SK-N-SH (cell line): ENCODE measurements around the gene CSTPP1. TPM values are rescaled to one million over a fixed set of nuclear protein-coding genes. Genes with fewer than 3 reads are reported as not detected.

ENCODE experiments used
- CTCF ChIA-PET: fragments of 300-600, 350-600 bp; formaldehyde crosslinking; extraction: SDS; loops from one replicate; lab custom pipeline; 2021; lab: Yijun Ruan, JAX
- POLR2A ChIA-PET: fragments of 350-600 bp; sonication (Branson Sonifier 250); formaldehyde crosslinking; extraction: SDS; loops from one replicate; lab custom pipeline; 2020; ENCODE audit warnings: antibody characterized with exemption, inconsistent platforms; lab: Yijun Ruan, JAX
- DNase-seq: peaks from one replicate; pipeline ENCODE4 v3.0.0; 2012
- H2AFZ ChIP-seq: fragments of 200-600 bp; sonication (generic); 2 replicates; pipeline ENCODE4 v1.8.1; 2016; ENCODE audit warnings: antibody characterized with exemption, mild to moderate bottlenecking, low read depth
- H3F3A ChIP-seq: fragments of 200-600 bp; sonication (generic); replicated peaks from 2 replicates; pipeline ENCODE3; 2016; ENCODE audit warnings: antibody characterized with exemption, mild to moderate bottlenecking; ENCODE audit not compliant: insufficient read depth
- H3K27ac ChIP-seq, 2 experiments: fragments of 200-500 bp in 1 of 2; fragments of 200-600 bp in 1 of 2; sonication (Bioruptor generic) in 1 of 2; sonication (generic), shearing (Covaris generic) in 1 of 2; 2 replicates each; pipeline versions ENCODE4 v1.5.1 to v1.6.1; 2014 to 2016; ENCODE audit warnings: low read depth in 2 of 2, inconsistent platforms in 1 of 2, low read length in 1 of 2, mild to moderate bottlenecking in 1 of 2, mixed read lengths in 1 of 2
- H3K27me3 ChIP-seq: fragments of 200-600 bp; sonication (generic), shearing (Covaris generic); 2 replicates; pipeline ENCODE4 v1.6.1; 2016; ENCODE audit warnings: mixed run types; ENCODE audit not compliant: insufficient read depth
- H3K36me3 ChIP-seq, 2 experiments: fragments of 200-500 bp in 1 of 2; fragments of 200-600 bp in 1 of 2; sonication (Bioruptor generic) in 1 of 2; sonication (generic) in 1 of 2; replicated peaks in 1 of 2; 2 replicates each; pipeline versions ENCODE3 to v1.5.1; 2014 to 2016; ENCODE audit warnings: low read length in 1 of 2, mild to moderate bottlenecking in 1 of 2; ENCODE audit not compliant: insufficient read depth in 2 of 2, control insufficient read depth in 1 of 2
- H3K4me1 ChIP-seq, 2 experiments: fragments of 200-500 bp in 1 of 2; fragments of 200-600 bp in 1 of 2; sonication (Bioruptor generic) in 1 of 2; sonication (generic), shearing (Covaris generic) in 1 of 2; 2 replicates each; pipeline versions ENCODE4 v1.5.1 to v1.6.1; 2014 to 2016; ENCODE audit warnings: low read depth in 1 of 2, low read length in 1 of 2, mixed run types in 1 of 2; ENCODE audit not compliant: insufficient read depth in 2 of 2, control insufficient read depth in 1 of 2
- H3K4me2 ChIP-seq: fragments of 200-600 bp; sonication (generic), shearing (Covaris generic); 2 replicates; pipeline ENCODE4 v1.6.1; 2017; ENCODE audit warnings: mixed run types
- H3K4me3 ChIP-seq, 2 experiments: fragments of 200-500 bp in 1 of 2; fragments of 200-600 bp in 1 of 2; sonication (Bioruptor generic) in 1 of 2; sonication (generic), shearing (Covaris generic) in 1 of 2; 2 replicates each; pipeline versions ENCODE4 v1.5.1 to v1.8.1; 2014 to 2016; ENCODE audit warnings: low read depth in 2 of 2, inconsistent platforms in 1 of 2, low read length in 1 of 2, mild to moderate bottlenecking in 1 of 2, mixed read lengths in 1 of 2, moderate library complexity in 1 of 2
- H3K79me2 ChIP-seq: fragments of 200-600 bp; sonication (generic); 2 replicates; pipeline ENCODE4 v1.8.1; 2017; ENCODE audit warnings: mild to moderate bottlenecking; ENCODE audit not compliant: insufficient read depth
- H3K9ac ChIP-seq: fragments of 200-600 bp; sonication (generic); 2 replicates; pipeline ENCODE4 v1.6.1; 2017; ENCODE audit warnings: mixed run types
- H3K9me2 ChIP-seq: fragments of 200-600 bp; sonication (generic); 2 replicates; pipeline ENCODE4 v1.6.1; 2017; ENCODE audit warnings: mixed run types
- H3K9me3 ChIP-seq: fragments of 200-600 bp; sonication (generic); 2 replicates; pipeline ENCODE4 v1.6.1; 2017; ENCODE audit warnings: mixed run types, mild to moderate bottlenecking, moderate library complexity
- H4K20me1 ChIP-seq: fragments of 200-600 bp; sonication (generic); 2 replicates; pipeline ENCODE4 v1.6.1; 2017; ENCODE audit warnings: mild to moderate bottlenecking, mixed run types; ENCODE audit not compliant: insufficient read depth
- CHD2 ChIP-seq: fragments of 150-350 bp; IDR thresholded peaks from 2 replicates; pipeline ENCODE4 v1.6.1; 2018; ENCODE audit warnings: low read length; ENCODE audit not compliant: partially characterized antibody
- ELF1 ChIP-seq: IDR thresholded peaks from 2 replicates; pipeline ENCODE4 v1.4.0; 2012
- EZH2phosphoT487 ChIP-seq: fragments of 200-600 bp; sonication (generic); IDR thresholded peaks from 2 replicates; pipeline ENCODE4 v1.6.1; 2017; ENCODE audit warnings: low read depth, mixed run types, mild to moderate bottlenecking, antibody characterized with exemption, moderate library complexity, borderline replicate concordance
- FOXJ3 ChIP-seq: sonication (generic); formaldehyde crosslinking; IDR thresholded peaks from 2 replicates; pipeline ENCODE4 v1.5.1; 2020; ENCODE audit warnings: mild to moderate bottlenecking, missing genetic modification reagents
- GABPA ChIP-seq: IDR thresholded peaks from 2 replicates; pipeline ENCODE4 v1.4.0; 2012; ENCODE audit warnings: low read depth, mild to moderate bottlenecking
- GATA2 ChIP-seq: sonication (generic); formaldehyde crosslinking; IDR thresholded peaks from 2 replicates; pipeline ENCODE4 v1.5.0; 2020; ENCODE audit warnings: mild to moderate bottlenecking, missing genetic modification reagents
- JUND ChIP-seq: IDR thresholded peaks from 2 replicates; pipeline ENCODE4 v1.4.0; 2012
- RAD21 ChIP-seq: IDR thresholded peaks from 2 replicates; pipeline ENCODE4 v1.6.1; 2012; ENCODE audit warnings: mild to moderate bottlenecking, low read length
- RFX5 ChIP-seq: IDR thresholded peaks from 2 replicates; pipeline ENCODE4 v1.6.1; 2012; ENCODE audit warnings: mild to moderate bottlenecking, improper control_type of control experiment, low read length
- RXRA ChIP-seq: IDR thresholded peaks from 2 replicates; pipeline ENCODE4 v1.4.0; 2012; ENCODE audit warnings: low read depth, mild to moderate bottlenecking, borderline replicate concordance
- SIN3A ChIP-seq: IDR thresholded peaks from 2 replicates; pipeline ENCODE4 v1.6.1; 2012; ENCODE audit warnings: low read depth, mild to moderate bottlenecking, low read length, moderate library complexity, borderline replicate concordance
- TAF1 ChIP-seq: IDR thresholded peaks from 2 replicates; pipeline ENCODE4 v1.6.1; 2012; ENCODE audit warnings: low read depth, mild to moderate bottlenecking, low read length, moderate library complexity, borderline replicate concordance
- TEAD4 ChIP-seq: IDR thresholded peaks from 2 replicates; pipeline ENCODE4 v1.4.0; 2012; ENCODE audit warnings: mild to moderate bottlenecking, borderline replicate concordance; ENCODE audit not compliant: insufficient read depth
- YY1 ChIP-seq: IDR thresholded peaks from 2 replicates; pipeline ENCODE4 v1.4.0; 2012; ENCODE audit warnings: low read depth, mild to moderate bottlenecking
- WGBS: methylation state at CpG from one replicate; pipeline ENCODE4 v1.1.6; 2017; ENCODE audit warnings: low lambda C conversion rate; 5-methylcytosine and 5-hydroxymethylcytosine counted together
- polyA plus RNA-seq, 3 experiments: library from polyadenylated mRNA; depleted of rRNA; stranded (reverse); fragments of >200 nt; gene quantifications; 2 replicates each; pipeline ENCODE4 v1.2.3, GENCODE V29; 2012
- TF ChIP-seq, protein P1 (sequence below): fragments of 200-600 bp; sonication (generic); IDR thresholded peaks from 2 replicates; pipeline ENCODE4 v1.6.1; 2017; ENCODE audit warnings: antibody characterized with exemption, mild to moderate bottlenecking, moderate library complexity
- TF ChIP-seq, protein P2 (sequence below): IDR thresholded peaks from 2 replicates; pipeline ENCODE4 v1.4.0; 2012; ENCODE audit warnings: low read depth, borderline replicate concordance
- TF ChIP-seq, protein P3 (sequence below): fragments of 150-350 bp; IDR thresholded peaks from 2 replicates; pipeline ENCODE4 v1.6.1; 2016; ENCODE audit warnings: mild to moderate bottlenecking, low read depth, low read length

Gene CSTPP1
- polyA plus RNA-seq, 1 of the 3 experiments (the other 2 are of a cell fraction): 85.7 TPM

DNA sequence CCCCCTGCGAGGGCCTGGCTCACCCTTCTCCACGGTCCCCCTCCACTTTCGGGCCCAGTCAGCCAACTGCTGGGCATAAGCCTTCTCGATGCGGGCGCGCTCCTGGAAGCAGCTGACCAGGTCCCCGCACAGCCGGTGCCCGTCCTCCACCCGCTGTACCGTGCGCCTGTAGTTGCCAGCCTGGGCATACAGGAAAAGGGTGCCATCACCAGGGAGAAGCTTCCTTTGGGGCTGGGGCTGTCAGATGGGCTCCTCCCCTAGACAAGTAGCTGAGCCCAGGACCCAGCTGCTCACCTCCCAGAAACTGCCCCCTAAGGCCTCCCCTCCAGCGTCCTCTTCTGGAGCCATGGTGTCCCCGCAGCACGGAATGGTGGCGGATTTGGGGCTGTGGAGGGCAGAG lies 245.8 kb downstream of the CSTPP1 start:
- Histone ChIP-seq H3K9me3 (no peaks in the 10 kb centered on the region), H3K27me3 (no peaks in the 10 kb centered on the region), H3F3A (peaks cover 11% of the 10 kb centered on the region), H3K27ac (no peak overlapping the region), H3K36me3 (no peaks in the 10 kb centered on the region), H2AFZ (no peak overlapping the region), H3K9me2 (no peaks in the 10 kb centered on the region), H3K79me2 (peaks cover 9% of the 10 kb centered on the region; the same call in 1 of the 2 replicates), H3K4me1 (peaks cover 11 to 27% of the 10 kb centered on the region in 2 experiments; a peak in 2 of 4 replicates), H3K4me3 (no peak overlapping the region), H3K9ac (no peak overlapping the region), H4K20me1 (no peaks in the 10 kb centered on the region), H3K4me2 (no peak overlapping the region)
- TF ChIP-seq EZH2phosphoT487 (no peak), YY1 (no peak), FOXJ3 (CRISPR knock-in tag) (no peak), CHD2 (no peak), GABPA (no peak), RFX5 (no peak), SIN3A (no peak), RAD21 (no peak), TEAD4 (no peak), ELF1 (no peak), RXRA (no peak), TAF1 (no peak), GATA2 (CRISPR knock-in tag) (no peak), JUND (no peak)
- TF ChIP-seq, protein P1, sequence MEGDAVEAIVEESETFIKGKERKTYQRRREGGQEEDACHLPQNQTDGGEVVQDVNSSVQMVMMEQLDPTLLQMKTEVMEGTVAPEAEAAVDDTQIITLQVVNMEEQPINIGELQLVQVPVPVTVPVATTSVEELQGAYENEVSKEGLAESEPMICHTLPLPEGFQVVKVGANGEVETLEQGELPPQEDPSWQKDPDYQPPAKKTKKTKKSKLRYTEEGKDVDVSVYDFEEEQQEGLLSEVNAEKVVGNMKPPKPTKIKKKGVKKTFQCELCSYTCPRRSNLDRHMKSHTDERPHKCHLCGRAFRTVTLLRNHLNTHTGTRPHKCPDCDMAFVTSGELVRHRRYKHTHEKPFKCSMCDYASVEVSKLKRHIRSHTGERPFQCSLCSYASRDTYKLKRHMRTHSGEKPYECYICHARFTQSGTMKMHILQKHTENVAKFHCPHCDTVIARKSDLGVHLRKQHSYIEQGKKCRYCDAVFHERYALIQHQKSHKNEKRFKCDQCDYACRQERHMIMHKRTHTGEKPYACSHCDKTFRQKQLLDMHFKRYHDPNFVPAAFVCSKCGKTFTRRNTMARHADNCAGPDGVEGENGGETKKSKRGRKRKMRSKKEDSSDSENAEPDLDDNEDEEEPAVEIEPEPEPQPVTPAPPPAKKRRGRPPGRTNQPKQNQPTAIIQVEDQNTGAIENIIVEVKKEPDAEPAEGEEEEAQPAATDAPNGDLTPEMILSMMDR: no peak
- TF ChIP-seq, protein P2, sequence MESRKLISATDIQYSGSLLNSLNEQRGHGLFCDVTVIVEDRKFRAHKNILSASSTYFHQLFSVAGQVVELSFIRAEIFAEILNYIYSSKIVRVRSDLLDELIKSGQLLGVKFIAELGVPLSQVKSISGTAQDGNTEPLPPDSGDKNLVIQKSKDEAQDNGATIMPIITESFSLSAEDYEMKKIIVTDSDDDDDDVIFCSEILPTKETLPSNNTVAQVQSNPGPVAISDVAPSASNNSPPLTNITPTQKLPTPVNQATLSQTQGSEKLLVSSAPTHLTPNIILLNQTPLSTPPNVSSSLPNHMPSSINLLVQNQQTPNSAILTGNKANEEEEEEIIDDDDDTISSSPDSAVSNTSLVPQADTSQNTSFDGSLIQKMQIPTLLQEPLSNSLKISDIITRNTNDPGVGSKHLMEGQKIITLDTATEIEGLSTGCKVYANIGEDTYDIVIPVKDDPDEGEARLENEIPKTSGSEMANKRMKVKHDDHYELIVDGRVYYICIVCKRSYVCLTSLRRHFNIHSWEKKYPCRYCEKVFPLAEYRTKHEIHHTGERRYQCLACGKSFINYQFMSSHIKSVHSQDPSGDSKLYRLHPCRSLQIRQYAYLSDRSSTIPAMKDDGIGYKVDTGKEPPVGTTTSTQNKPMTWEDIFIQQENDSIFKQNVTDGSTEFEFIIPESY: no peak
- TF ChIP-seq, protein P3, sequence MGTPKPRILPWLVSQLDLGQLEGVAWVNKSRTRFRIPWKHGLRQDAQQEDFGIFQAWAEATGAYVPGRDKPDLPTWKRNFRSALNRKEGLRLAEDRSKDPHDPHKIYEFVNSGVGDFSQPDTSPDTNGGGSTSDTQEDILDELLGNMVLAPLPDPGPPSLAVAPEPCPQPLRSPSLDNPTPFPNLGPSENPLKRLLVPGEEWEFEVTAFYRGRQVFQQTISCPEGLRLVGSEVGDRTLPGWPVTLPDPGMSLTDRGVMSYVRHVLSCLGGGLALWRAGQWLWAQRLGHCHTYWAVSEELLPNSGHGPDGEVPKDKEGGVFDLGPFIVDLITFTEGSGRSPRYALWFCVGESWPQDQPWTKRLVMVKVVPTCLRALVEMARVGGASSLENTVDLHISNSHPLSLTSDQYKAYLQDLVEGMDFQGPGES: no peak
- 100% methylated on average over 3 of the region's 17 CpGs for WGBS
- POLR2A ChIA-PET: interaction anchor here (0.6 to 1.0 kb wide), 2 partner anchors 51 to 66 kb away, joined by 3 read pairs; partner anchors contain the start of gene ACP2
- no peak for DNase-seq
- CTCF ChIA-PET: interaction anchor here (0.7 to 1.3 kb wide), 3 partner anchors 67 to 173 kb away, joined by 4 to 9 read pairs (median 5); partner anchors contain the start of gene ACP2
